ENCODE results near the gene MED15.

The MED15 gene

DNA sequence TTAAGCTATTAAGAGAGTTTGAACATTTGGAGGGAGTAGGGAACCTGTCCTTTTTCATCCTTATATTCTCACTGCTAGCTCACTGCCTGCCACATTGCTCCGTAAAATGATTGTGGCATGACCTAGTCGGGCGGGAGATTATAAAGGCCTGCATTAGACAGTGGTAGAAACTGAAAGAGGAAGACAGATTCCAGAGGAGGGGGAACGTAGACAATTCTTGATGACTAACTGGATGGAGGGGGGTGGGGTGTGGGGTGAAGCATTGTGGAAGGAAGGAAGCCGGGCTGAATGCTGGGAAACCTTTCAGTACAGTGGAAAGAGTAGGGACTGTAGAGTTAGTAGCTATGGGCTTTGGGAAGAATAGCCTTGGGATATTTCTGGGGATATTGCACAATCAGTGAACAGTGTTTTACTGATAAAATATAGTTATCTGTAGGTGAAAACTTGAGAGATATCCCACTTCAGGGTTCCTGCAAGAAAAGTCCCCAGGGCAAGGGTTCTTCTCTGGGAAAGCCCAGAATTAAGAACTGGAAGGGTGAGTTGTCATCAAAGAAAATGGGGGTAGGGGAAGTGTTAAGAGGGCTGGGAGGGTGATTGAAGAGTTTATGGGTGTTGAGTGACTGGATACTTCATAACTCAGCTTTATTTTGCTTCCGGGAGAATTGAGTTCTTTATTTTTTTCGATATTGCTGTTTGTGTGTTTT lies 2.1 kb downstream of the MED15 start:
- peak; percentile 59 for DNase-seq (ENCODE audit: low spot score)

GRCh38 chr22:20510811-20511577 lies 3.6 kb downstream of the MED15 start:
- no peak for DNase-seq (ENCODE audit: low spot score)

GRCh38 chr22:20511578-20512229 lies 4.3 kb downstream of the MED15 start:
- no peak for DNase-seq (ENCODE audit: low spot score)

- DNase-seq (ENCODE audit: low spot score): no peak
Measured at GRCh38 chr22:20514658-20515406, 7.4 kb downstream of the MED15 start.

GRCh38 chr22:20516399-20516798 lies 9.0 kb downstream of the MED15 start:
- no peak for DNase-seq (ENCODE audit: low spot score)

GRCh38 chr22:20517422-20517821 lies 10.0 kb downstream of the MED15 start:
- DNase-seq (ENCODE audit: low spot score): no peak

DNA sequence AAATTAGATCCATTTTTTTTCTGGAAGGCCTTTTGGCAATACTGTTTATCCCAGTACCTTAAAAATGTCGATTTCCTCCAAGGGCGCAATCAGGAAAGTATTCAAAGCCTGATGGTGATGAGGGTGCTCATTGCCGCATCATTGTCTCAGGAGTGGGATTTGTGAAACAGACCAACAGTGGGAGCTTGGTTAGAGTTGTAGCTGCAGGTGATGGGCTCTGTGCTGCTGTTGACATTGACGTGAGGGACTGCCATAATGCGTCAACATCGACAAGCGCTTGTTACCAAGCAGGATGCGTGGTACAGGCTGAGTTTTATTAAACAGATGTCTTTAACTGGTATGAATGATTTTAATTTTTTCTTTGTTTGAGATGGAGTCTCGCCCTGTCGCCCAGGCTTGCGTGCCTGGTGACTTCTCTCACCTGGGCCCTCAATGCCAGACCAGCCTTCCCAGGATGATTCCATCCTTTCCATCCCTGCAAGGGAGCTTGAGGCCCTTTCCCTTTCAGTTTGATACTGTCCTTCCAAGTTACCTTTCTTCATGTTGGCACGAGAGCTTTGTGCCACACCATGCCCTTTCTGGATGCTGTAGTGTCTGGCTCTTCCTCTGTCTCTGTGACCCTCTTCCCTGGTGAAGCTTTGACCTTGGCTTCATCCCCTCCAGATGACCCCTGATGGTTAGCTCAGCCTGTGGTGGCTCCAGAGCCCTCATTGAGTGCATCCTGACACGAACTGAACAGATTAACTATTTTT lies 10.6 kb downstream of the MED15 start:
- no peak for DNase-seq (ENCODE audit: low spot score)

GRCh38 chr22:20519558-20519957 lies 12.1 kb downstream of the MED15 start:
- no peak for DNase-seq (ENCODE audit: low spot score)

GRCh38 chr22:20520093-20520511 lies 12.7 kb downstream of the MED15 start:
- no peak for DNase-seq (ENCODE audit: low spot score)

- DNase-seq (ENCODE audit: low spot score): no peak
Measured at GRCh38 chr22:20522134-20523004, 15.0 kb downstream of the MED15 start.

- DNase-seq (ENCODE audit: low spot score): no peak
Measured at GRCh38 chr22:20523086-20523983, 15.9 kb downstream of the MED15 start.

DNA sequence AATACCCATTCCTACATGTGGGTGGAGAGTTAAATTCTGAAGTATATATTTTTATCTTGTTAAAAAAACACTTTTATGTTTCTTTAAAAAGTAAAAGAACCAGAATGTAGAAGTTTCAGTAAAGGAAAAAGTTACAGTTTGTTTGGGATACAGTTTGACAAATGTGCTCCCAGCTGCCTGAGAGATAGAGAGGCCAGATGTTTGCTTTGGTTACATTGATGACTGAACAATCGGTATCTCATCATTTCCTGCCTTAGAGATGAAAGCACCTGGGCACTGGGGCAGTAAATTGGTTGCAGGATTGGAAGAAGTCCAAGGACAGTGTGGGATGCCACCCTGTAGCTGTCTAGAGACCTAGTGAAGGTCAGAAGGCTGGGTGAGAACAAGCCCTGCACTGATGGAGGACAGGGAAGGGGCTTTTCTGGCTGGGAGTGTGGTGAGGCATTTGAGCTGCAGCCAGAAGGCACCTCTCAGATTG lies 16.6 kb downstream of the MED15 start:
- DNase-seq (ENCODE audit: low spot score): no peak

GRCh38 chr22:20525048-20525447 lies 17.6 kb downstream of the MED15 start:
- DNase-seq (ENCODE audit: low spot score): no peak

DNA sequence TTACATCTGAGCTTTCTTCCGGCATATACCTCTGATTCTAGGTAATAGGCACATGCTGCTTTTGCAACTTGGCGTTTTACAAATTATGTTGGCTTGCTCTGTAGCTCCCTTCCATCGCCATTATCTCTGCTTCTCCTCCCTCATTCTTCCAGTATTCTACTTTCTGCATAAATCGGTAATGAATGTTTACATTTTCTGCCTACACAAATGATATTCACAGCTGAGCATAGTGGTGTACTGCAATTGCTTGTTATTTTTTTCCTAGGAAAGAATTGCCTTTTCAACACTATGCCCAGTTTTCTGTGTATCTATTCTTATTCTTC lies 18.9 kb downstream of the MED15 start:
- DNase-seq (ENCODE audit: low spot score): no peak

GRCh38 chr22:20526628-20527355 lies 19.4 kb downstream of the MED15 start:
- DNase-seq (ENCODE audit: low spot score): no peak

GRCh38 chr22:20528405-20528978 lies 21.1 kb downstream of the MED15 start:
- DNase-seq (ENCODE audit: low spot score): no peak

DNA sequence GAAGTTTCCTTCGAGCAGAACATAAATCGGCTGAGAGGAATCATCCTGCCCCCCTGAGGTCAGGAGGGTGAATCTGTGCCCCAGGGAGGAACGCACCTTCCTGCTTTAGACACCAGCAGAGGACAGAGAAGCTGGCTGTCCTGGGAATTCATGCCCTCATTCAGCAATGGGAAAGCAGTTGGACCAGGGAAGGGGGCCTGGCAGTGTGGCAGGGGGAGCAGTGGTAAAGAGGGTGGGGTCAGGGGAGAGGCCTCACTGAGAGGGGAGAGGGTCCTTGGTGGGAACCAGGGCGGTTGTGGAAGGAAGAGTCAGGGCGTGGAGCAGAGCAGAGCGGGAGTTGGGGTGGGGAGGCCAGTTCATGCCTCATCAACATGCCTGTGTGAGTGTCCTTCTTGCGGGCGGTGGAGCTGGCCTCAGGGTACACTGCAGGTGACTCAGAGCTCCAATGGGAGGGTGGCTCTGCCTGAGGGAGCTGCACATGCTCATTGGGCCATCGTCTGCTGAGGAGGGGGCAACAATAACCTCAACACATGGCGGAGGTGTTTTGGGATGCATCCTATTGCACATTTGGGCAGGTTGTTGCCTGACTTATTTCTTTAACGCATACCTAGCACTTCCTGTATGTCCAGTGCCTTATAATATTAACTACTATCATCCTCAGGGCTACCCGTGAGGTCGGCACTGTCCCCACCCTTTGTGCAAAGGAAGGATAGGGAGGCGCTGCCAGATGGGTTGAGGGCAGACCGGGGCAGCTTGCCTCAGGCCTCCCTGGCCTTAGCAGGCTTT lies 23.2 kb downstream of the MED15 start:
- no peak for DNase-seq (ENCODE audit: low spot score)

- no peak for DNase-seq (ENCODE audit: low spot score)
Measured at GRCh38 chr22:20531154-20531403, 23.7 kb downstream of the MED15 start.
